C4-2B (cell line): ENCODE measurements around the gene THBD.

ENCODE experiments used
- H3K27ac ChIP-seq: fragments of 450-650 bp; 2 replicates; pipeline ENCODE4 v1.5.1; 2017
- ZFX ChIP-seq: fragments of 450-650 bp; IDR thresholded peaks from 2 replicates; pipeline ENCODE4 v1.6.1; 2017
- TF ChIP-seq, protein P1 (sequence below): fragments of 450-650 bp; conservative IDR thresholded peaks from 2 replicates; pipeline ENCODE4 v1.5.1; 2017; ENCODE audit warnings: mild to moderate bottlenecking

THBD gene

DNA sequence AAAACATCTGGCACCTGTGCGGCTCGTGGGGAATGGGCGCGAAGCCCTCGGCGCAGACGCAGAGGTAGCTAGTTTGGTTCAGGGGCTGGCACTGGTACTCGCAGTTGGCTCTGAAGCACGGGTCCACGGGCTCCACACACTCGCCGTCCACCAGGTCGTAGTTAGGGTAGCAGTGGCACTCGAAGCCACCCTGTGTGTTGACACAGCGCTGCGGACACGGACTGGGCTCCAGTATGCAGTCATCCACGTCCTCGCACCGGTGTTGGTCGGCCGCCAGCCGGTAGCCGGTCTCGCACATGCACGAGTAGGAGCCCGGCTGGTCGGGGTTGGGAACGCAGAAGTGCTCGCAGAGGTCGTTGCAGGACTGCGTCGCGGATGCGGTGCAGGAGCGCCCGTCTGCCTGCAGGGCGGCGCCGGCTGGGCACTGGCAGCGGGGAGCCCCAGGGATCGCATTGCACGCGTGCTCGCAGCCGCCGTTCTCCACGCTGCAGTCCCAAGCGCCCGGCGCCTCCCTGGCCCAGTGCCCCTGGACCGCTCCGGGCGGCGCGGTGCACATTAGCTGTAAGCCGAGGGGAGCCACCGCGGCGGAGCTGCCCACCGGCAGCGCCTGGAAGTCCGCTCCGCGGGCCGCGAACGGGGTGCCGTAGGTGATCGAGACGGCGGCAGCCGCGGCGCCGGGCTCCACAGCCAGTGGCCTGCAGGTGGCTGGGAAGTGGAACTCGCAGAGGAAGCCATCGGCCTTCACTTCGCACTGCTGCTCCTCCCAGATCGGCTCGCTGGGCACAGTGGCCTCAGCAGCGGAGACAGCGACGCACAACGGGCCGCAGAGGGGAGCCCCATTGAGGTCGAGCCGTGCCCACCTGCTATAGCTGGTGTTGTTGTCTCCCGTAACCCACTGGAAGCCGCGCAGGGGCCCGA is 930 bp downstream of the THBD start:
- H3K27ac ChIP-seq: no peak overlapping the region
- no peak for TF ChIP-seq ZFX
- TF ChIP-seq, protein P1, sequence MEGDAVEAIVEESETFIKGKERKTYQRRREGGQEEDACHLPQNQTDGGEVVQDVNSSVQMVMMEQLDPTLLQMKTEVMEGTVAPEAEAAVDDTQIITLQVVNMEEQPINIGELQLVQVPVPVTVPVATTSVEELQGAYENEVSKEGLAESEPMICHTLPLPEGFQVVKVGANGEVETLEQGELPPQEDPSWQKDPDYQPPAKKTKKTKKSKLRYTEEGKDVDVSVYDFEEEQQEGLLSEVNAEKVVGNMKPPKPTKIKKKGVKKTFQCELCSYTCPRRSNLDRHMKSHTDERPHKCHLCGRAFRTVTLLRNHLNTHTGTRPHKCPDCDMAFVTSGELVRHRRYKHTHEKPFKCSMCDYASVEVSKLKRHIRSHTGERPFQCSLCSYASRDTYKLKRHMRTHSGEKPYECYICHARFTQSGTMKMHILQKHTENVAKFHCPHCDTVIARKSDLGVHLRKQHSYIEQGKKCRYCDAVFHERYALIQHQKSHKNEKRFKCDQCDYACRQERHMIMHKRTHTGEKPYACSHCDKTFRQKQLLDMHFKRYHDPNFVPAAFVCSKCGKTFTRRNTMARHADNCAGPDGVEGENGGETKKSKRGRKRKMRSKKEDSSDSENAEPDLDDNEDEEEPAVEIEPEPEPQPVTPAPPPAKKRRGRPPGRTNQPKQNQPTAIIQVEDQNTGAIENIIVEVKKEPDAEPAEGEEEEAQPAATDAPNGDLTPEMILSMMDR: peak; percentile 58

DNA sequence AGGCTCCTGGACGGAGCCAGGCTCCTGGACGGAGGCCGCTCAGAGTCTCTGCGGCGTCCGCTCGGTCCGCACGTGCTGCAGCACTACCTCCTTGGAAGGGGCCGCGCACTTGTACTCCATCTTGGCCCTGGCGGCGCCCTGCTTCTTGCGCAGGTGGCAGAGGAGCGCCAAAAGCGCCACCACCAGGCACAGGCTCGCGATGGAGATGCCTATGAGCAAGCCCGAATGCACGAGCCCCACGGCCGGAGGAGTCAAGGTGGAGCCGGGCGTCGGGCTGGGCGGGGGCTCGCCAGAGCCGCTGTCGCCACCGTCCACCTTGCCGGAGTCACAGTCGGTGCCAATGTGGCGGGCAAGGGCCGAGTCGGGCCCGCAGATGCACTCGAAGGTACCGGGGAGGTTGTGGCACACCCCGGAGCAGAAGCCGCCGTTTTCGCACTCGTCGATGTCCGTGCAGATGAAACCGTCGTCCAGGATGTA is 1.7 kb downstream of the THBD start:
- no peak for TF ChIP-seq ZFX
- TF ChIP-seq, protein P1: no peak
- H3K27ac ChIP-seq: no peak overlapping the region

DNA sequence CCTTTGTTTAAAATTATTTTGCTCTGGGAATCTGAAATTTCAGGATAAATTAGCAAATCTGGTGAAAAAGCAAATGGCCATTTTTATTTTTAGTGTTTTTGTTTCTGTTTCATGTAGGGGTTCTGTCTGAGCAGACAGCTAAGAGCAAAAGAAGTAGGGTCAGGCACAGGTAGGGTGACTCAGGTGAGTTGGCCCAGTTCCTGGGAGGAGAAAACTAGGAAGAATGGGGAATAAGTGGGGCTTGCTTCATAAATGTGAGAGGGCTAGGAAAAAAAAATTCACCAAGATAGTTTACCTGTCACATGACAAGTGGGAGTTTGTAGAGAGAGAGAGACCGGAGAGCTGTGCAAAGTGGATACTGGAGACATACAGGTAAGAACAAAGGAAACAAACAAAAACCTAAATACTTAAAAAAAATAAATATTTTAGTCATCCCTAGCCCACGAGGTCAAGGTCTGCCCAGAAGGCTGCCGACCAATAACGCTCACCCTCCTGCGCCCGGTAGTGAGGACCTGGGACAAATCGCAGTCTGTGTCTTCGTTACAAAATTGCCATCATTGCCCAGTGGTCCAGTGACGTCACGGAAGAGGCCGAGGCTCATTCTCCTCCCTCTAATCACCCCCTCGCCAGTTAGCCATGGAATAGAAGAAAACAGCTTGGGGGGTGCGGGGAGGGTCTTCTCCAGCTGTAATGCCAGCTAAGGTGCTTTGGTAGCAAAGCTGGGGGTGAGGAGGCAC is 2.3 kb downstream of the THBD start:
- TF ChIP-seq ZFX: no peak
- TF ChIP-seq, protein P1: no peak
- no peak overlapping the region for H3K27ac ChIP-seq

DNA sequence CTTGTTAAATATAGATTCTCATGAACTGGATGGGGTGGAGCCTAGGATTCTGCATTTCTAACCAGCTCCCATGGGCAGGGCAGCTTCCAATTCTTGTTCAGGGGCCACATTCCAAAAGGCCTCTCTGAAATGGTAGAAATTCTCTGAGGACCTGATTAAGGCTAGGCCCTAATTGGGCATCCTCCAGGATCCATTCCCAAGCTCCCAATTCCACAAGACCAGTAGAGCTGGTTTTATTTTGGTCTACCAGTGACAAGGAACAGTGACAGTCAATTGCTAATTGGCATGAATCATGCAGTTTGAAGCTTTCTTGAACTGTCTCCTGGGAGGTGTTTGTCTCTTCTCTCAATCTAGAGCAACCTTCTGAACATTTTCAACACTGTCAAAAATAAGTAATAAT is 3.0 kb downstream of the THBD start:
- TF ChIP-seq, protein P1: no peak
- no peak for TF ChIP-seq ZFX
- H3K27ac ChIP-seq: no peak overlapping the region

DNA sequence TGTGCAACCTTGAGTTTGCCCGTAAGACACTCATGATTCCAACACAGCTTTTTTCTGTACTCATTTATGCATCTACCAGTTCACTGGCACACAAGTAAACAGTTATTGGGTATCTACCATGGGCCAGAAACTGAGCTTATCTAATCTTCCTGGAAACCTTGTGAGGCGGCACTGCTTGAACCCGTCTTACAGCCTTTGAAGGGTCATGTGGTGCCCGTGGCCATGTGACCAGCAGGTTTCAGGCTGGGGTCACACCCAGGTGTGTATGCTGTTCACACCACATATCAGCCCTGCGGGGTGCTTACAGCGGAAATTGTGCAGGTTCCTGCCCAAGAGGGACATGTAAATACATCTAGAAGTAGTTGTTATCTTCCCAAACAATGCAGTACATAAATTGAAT is 6.1 kb downstream of the THBD start:
- no peak for TF ChIP-seq ZFX
- TF ChIP-seq, protein P1: no peak; the same call in 1 of the 2 replicates
- H3K27ac ChIP-seq: no peak overlapping the region

DNA sequence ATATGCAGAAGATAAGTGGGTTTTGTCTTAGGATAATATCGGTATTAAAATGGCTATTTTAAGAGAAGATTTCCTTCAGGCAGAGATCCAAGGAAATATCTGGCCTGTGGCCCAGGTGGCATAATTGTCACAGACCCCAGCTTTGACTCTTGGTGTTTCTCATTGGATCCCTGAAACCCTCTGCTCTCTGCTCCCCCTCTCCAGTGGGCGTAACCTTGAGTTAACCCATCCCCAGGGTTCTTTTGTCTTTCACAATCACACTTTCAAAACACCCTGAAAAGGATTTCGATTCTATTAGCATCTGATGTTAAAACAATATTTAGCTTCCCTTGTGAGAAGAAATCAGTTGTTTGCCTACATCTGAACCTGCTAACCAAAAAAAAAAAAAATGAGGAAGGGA is 7.2 kb downstream of the THBD start:
- no peak overlapping the region for H3K27ac ChIP-seq

More for the DNA sequence above, 7.2 kb downstream of the THBD start:
- TF ChIP-seq, protein P1: no peak
- no peak for TF ChIP-seq ZFX
